ENCODE results near the gene PLA2G4E. TPM values are rescaled to one million over a fixed set of nuclear protein-coding genes. Genes with fewer than 3 reads are reported as not detected.

Gene PLA2G4E
- polyA plus RNA-seq, 3 donors: not detected

DNA sequence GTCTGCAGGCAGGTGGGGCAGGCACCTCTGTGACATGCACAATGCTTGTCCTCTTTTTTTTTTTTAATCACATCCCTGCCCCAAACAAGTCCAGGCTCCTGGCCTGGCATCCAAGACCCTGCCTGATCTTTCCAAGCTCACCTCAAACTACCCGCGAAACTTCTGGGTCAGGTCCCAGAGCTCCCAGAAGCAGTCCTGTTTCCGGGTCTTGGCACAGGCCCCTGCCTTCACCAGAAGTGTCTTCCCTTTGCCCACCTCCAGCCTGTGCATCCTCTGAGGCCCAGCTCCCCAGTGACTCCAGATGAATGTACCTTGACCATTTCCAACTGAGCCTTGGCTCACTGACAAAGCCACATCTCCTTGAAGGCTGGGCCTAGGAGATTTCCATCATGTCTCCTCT is 23.0 kb downstream of the PLA2G4E start:
- DNase-seq (ENCODE audit: extremely low read depth in 1 of 11, low read depth in 9 of 11, low spot score in 4 of 11): no peak

DNA sequence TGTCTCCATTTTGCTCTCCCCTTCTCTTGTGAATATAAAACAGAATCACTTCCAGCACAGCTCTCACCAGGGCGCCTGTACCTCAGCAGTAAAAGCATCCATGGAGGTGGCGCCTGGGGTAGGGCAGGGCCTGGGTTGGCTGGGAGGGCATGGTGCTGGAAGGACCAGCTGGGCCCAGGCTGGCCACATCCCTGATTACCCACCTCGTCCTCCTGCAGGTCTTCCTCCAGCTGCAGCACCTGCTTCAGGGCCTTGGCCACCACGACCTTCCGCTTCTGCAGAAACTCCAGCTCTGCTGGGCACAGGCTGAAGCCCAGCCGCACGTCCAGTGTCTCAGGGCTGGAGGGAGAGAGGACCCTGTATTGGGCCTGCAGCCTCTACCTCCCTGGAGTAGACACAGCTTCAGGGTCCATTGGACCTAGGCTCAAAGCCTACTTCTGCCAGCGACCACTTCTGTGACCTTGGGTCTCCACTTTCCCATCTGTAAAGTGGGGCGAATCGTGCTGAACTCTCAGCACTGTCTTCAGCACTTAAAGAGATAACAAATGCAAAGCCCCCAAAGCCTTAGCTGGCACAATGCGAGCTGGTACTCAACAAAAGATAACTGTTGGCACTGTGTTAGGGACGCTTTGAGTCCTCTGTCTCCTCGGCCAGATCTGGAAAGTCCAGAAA is 23.8 kb downstream of the PLA2G4E start:
- DNase-seq (ENCODE audit: extremely low read depth in 1 of 11, low read depth in 9 of 11, low spot score in 4 of 11): no peak

DNA sequence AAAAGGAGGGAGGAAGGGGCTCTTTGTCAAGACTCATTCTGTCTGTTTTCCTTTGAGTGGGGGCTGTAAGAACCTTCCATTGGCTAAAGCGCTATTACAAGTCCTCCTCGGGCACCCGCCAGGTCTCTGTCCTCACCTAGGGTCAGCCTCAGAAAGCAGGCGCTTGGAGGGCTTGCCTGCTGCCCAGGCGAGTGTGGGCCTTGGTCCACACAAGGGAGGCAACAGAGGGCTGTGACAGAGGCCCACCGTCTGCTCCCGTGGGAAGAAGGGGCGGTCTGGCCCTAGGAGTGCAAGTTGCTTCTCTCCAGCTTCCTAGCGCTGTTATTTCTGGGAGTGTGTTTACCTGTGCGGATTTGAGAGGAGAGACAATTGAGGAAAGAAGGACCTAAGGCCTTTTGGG is 24.5 kb downstream of the PLA2G4E start:
- DNase-seq (ENCODE audit: extremely low read depth in 1 of 11, low read depth in 9 of 11, low spot score in 4 of 11): no peak

DNA sequence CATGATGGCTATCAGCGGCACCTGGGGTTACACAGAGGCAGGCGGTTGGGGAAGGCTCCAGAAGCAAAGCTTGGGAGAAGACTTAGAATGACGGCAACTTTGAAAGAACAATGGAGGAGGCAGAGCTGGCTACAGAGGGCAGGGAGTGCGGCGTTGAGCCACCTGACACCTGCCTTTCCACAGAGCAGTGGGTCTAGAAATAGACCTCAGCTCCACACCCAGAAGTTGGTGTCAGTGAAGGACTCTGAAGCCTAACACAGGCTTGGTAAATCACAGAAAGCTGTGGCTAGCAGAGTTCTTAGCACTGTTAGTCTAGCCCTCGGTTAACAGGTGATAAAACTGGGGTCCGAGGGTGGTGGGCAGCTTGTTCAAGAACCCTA is 25.4 kb downstream of the PLA2G4E start:
- DNase-seq (ENCODE audit: extremely low read depth in 1 of 11, low read depth in 9 of 11, low spot score in 4 of 11): no peak

DNA sequence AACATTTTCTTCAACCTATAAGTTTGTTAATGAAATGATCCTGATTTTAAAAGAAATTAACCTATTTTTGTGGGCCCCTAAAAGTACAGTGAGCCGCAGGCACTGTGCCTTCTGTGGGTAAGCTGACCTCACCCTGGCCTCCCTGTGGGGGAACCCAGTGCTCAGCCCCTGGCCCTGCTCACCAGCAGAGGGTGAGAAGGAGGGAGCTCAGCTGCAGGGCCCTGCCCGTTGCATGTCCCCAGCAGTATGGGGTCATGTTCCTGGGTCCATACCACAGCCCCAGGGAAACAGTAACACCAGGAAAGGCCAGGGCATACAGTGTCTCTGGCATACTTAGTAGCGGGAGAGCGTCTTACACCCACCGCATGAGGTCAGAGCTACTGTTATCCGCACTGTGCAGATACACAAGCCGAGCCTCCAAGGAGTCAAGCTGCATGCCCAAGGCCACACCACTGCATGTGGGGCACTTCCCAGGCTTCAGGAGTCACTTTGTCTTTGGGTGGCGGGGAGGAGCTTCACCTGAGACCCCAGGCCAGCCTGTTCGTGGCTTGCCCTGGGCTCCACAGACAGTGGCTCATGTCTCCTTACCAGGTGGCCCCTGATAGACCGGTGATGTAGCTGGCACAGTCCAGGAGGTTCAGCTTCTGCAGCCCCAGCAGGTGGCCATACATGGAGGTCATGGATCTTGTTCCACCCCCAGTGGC is 25.9 kb downstream of the PLA2G4E start:
- DNase-seq (ENCODE audit: extremely low read depth in 1 of 11, low read depth in 9 of 11, low spot score in 4 of 11): no peak

DNA sequence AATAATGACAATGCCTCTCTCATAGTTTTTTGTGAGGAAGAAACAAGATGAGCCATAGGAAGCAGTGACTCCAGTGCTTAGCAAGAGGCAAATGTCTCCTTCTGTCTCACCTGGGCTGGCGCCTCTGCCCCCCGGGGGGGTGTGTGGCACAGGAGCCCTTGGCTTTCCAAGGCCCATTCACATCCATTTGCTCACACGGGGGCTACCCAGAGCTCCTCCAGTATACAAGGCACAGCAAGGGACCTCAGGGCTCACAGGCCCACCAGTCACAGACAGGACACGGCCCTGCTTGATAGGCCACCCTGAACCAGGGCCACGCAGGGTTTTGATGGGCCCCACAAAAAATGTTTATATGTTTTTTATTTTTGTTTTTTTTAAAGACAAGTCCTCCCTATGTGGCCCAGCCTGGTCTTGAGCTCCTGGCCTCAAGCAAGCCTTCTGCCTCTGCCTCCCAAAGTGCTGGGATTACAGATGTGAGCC is 26.6 kb downstream of the PLA2G4E start:
- DNase-seq (ENCODE audit: extremely low read depth in 1 of 11, low read depth in 9 of 11, low spot score in 4 of 11): no peak

DNA sequence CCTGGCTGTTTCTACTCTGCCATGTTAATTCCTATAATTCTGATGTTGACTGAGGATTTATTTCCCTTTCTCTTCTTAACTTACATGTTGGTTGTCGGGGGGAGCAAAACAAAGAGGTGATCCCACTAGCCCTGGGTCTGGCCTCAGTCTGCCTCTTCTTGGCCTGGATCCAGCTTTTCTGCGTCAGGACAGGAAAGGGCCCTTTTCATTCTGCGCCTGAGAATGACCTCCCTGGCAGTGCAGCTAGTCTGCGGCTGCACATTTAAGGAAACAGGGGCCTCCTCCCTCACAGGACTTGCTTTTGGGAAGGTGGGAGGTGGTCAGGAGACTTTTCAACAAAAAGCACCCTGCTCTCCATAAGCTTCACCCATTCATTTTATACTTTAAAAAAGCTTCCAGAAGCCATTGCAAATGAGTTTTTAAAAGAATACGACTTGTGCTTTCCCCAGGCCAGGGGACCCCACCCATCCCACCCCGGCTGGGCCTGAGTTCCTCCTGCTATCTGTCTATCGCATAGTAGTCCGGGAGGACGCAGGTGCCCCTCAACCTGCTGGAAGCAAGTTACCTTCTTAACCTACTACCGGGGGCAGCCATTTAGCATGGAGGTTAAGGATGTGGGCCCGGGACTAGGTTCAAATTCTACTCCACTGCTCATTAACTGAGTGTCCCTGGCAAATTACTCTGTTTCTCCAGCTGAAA is 27.2 kb downstream of the PLA2G4E start:
- DNase-seq (ENCODE audit: extremely low read depth in 1 of 11, low read depth in 9 of 11, low spot score in 4 of 11): no peak

DNA sequence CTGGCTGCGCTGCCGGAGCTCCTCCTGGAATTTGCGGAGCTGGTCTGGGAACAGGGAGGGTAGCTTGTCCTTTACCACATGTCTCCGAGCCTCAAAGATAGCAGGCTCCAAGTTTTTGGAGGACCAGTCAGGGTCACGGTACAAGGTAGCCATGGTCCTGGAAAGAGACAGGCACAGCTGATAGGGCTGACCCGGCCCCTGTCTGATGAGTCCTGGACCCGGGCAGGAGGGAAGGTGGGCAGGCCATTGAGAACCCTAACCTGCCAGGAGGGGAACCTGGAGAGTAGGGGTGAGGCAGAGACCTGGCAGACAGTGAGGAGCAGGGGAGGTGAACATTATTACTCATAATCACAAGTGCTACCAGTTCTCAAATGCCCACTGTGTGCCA is 28.0 kb downstream of the PLA2G4E start:
- DNase-seq (ENCODE audit: extremely low read depth in 1 of 11, low read depth in 9 of 11, low spot score in 4 of 11): no peak

DNA sequence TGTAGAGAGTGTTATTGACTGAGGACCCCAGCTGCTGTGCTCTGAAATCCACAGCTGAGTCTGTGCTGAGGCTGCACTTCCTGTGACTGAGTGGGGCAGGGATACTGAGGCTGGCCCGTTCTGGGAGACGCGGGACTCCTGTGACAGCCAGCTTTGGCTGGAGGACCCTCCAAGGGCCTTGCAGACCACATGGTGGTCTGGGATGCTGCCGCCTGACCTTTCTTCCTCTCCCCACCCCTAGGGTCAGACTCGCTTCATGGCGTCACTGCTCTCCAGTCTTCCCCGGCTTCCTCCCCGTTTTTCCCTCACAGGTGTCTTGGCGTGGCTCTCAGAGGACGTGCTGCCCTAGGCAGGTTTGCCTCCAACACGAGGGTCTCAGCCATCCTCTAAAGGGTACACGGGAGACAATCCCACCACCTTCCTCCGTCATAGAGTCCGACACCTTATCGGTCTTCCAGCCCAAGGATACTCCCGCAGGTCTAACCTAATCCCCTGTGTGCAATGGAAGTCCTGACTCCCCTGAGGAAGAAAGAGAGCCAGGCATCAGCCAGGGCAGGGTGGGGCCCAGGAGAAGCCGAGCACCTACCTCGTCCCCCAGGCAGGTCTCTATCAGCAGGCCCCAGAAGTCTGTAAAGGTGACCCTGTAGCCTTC is 28.6 kb downstream of the PLA2G4E start:
- no peak for DNase-seq (ENCODE audit: extremely low read depth in 1 of 11, low read depth in 9 of 11, low spot score in 4 of 11)

DNA sequence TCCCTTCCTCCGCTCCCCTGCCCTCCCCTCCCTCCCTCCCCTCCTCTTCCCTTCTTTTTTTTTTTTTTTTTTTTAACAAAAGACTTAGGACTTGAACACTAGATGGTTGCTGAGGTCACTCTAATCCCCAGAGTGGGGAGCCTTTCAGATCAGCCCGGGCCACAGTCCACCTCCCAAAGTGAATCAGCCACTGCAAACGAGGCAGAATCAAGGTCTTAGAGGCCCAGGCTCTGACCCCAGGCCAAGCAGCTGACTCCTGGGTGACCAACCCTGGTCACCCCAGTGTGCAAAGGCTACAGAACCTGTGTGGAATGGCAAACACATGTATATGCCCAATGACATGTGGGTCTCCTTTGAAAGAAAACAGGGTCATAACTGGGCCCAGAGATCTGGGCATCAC is 30.2 kb downstream of the PLA2G4E start:
- DNase-seq (ENCODE audit: extremely low read depth in 1 of 11, low read depth in 9 of 11, low spot score in 4 of 11): no peak

DNA sequence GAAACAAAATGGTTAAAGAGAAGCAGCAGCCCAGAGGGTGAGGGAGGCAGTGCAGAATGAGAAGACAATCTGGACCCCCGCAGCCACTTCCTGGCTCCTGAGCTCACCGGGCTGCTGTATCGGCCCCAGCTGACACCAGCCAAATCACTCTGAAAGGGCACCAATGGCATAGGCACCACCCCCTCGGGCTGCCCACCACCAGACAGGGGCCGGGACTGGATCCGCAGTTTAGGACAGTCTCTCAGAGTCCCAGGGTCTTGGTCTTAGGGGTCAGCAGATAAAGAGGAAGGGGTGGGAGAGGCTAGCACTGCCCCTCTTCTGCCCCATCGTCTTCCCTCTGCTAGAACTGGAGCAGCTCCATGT is 30.6 kb downstream of the PLA2G4E start:
- no peak for DNase-seq (ENCODE audit: extremely low read depth in 1 of 11, low read depth in 9 of 11, low spot score in 4 of 11)

DNA sequence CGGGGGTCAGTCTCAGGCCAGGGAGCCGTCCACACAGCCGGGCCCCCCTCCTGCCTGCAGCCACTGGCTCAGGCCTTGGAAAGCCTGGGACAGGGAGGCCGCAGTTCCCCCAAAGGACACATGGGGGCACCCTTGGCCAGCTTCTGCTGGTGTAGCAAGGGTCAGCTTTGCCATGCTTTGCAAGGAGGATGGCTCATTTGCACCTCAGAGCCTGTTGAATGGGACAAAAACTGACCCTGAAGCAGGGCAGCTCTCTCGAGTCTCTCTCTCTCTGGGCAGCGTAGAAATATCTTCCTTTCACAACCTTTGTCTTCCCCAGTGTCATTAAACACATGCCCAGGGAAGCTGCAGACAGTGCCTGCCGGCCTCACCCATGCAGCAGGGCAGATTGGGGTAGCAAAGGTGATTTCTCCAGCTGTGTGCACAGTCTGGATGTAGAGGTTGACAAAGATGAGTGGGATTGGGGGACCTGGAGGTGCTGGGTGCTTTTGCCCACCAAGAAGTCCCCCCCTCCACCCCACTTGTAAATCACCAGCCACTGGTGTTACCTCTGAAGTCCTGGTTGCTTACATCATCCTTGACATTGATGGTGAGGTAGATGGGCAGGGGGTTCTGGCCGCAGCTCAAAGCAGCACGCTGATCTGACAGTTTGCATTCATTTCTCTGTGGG is 31.1 kb downstream of the PLA2G4E start:
- DNase-seq (ENCODE audit: extremely low read depth in 1 of 11, low read depth in 9 of 11, low spot score in 4 of 11): peak in 10 of 11 donors; percentile 41 to 70 (median 62)

DNA sequence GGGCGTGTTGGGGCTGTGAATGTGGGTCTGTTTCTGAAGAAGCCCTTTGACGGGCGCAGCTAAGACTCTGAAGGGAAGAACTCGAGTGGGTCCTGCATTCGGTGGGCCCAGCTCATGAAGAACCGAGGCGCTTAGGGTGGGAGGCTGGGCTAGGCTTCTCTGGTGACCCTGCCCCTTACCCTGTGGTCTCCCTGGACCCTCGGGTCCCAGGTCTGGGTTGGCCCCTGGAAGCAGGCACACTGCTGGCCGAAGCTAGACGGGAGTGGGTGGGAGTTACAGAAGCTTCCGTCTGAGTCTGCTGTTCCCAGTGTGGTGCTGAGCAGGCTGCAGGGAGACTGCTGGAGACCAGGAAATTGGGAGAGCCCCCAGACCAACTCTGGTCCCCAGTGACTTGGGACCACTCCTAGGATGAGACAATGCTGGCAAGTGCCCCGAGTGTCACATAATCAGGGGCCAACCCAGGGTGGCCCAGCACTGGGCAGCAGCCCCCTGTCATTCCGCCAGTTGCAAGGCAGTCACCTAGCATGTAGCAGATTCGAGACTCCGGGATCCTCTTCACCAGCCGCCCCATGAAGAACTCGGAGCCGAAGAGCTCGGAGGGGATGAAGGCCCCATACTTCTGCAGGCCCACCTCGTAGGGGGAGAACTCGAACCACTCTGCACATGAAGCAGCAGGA is 31.8 kb downstream of the PLA2G4E start:
- DNase-seq (ENCODE audit: extremely low read depth in 1 of 11, low read depth in 9 of 11, low spot score in 4 of 11): no peak

DNA sequence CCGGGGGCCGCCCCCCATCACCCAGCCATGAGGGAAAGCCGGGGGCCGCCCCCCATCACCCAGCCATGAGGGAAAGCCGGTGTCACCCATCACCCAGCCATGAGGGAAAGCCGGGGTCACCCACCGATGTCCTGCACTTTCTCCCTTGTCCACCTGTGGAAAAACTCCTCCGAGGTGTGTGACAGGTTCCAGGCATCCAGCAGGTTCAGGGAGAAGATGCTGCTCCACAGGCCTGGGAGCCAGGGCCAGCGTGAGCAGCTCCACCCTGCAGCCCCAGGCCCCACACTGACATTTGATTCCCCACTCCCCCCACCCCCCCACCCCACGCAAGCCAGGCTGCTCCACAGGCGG is 32.9 kb downstream of the PLA2G4E start:
- DNase-seq (ENCODE audit: extremely low read depth in 1 of 11, low read depth in 9 of 11, low spot score in 4 of 11): no peak

DNA sequence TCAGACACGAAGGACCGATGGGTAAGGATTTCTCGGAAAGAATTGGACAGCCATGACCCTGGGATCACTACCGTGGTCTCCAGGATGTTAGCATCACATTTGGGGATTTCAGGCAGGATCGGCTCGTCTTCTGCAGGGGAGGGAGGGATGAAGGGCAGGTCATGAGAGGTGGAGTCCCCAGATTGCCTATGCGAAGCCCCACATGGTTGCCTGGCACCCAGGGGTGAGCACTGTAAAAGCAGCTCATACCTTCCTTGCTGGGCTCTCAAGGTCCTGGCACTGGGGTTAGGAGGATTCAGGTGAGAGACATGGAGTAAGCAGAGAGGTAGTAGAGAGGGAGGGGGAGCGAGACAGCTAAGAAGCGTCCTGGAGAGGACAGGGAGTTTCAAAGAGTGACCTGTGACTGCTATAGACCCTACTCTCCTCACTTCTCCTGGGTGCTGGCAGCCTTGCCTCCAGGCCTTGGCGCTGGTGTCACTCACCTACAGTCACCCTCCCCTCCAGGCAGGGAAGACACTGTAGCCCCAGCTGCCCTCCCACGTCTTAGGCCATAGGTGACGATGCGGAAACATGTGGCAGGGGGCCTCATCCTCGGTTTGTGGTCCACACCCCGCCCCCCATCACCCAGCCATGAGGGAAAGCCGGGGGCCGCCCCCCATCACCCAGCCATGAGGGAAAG is 33.5 kb downstream of the PLA2G4E start:
- DNase-seq (ENCODE audit: extremely low read depth in 1 of 11, low read depth in 9 of 11, low spot score in 4 of 11): no peak

DNA sequence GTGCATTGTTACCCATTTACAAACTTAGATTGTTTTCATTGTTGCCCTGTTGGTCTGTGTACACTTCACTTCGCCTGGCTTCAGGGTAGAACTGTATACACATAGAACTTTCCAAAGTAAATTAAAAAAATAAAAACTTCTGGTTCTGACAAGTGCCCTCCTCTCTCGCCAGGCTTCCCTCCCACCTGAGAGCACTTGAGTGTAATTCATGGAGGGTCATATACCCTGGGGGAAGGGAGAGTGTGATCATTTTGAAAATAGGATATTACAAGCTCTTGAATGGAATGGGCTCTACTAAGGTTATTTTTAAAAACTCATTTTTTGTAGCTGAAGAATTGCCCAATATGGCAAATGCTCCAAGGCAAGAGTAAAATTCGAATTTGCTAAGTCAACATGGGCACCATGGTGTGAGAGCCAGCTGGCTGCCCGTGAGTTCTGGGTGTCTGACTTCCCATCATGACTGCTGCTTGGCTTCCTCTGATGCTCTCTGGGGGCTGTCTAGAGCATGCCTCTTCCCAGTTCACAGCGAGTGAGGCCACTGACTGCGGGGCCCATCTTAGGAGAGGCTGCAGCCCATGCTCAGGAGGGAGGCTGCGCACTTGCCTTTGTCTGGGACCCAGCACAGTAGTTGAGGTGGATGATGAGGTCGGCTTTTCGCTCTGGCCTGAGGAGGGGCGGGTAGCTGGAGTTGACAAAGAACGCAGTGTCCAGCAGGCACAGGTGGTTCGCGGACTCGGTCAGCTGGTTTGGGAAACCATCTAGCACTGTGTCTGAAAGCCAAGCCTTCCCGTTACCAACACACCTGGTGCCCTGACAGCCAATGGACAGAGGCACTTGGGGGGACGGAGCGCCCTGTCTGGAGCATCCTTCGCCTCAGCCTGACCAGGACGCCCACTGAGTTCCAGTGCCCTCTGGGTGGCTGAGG is 35.3 kb downstream of the PLA2G4E start:
- DNase-seq (ENCODE audit: extremely low read depth in 1 of 11, low read depth in 9 of 11, low spot score in 4 of 11): no peak

DNA sequence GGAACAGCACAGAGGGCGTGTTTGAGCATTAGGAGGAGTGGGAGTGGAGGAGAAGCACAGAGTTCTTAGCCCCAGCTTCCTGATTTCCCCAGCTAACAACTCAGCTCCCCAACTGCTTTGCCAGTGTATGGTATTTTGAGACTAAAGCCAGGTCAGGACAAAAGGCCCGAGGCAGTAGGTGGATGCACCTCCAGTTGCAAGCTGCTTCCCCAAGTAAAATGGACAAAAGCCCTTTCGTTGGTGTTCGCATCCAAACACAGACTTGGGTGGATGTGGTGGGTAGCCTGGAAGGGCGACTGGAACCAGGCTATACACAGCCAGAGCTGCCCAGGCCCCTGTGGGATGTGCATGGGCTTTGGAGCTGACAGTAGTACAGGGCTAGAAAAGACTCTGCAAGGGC is 36.2 kb downstream of the PLA2G4E start:
- no peak for DNase-seq (ENCODE audit: extremely low read depth in 1 of 11, low read depth in 9 of 11, low spot score in 4 of 11)
